Activated CD4-positive, CD25-positive, alpha-beta regulatory T cell treated with anti-CD3 and anti-CD28 coated beads, Interleukin-2, amount 50 U/mL, for 72 hours (primary cell): ENCODE data around the gene ACOT12.
"Not testable (repeated sequence)": the region's sequence is repeated elsewhere in the genome, so short reads cannot be mapped to it uniquely, and the experiment has no call there.

Experiments used
- DNase-seq: peaks from one replicate; pipeline ENCODE4 v3.0.0; 2021

The ACOT12 gene

DNA sequence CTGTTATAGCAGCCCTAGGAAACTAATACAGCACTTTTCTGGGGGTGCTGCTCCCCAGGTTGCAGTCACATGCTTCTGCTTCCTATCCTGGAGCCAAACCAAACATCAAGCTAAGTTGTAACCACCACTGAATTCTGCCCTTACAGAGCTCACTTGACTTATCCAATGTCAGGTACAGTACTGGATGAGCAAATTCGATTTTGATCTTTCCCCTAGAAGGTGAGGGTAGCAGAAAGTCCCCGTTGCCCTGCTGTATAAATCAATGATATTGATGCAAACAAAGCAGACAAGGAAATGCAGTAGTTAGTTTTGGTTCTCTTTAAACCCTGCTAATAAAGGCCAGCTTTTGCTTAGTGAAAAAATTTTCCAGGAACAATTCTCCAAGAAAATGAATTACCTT lies 56.1 kb downstream of the ACOT12 start:
- DNase-seq, result no peak

DNA sequence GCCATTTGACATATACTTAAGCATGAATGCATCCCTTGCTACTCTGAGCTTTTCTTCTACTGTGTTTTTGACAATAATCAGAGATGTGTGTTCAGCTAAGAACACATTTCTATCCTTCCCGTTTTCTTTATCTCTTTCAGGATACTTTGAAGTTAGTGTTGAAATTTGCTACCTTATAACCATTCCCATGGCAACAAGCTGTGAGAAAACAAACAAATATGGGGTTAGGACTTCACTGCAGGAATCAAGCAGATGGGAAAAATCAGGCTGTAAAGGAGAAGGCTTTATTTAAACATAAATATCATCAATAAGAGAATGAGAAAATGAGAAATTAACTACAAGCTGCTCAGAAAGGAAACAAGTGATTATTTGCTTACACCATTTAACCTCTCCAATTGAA lies 57.4 kb downstream of the ACOT12 start:
- DNase-seq, result no peak

DNA sequence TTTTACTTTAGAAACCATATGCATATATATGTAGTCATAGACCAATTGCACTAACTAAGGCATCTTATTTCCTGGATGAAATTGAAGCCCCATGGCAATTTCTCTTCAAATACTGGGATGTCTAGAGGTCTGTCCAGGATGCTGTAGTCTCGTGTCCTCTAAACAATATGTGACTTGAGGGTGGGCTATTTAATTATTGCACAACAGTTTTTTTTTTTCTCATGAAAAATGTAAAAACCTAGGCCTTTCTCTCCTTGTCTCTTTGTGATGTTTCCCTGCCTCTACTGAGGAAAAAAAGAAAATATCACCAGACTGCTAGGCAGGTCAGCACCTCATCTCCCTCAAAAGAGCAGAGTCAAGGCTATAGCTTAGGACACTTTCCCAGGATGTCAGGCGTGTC lies 58.0 kb downstream of the ACOT12 start:
- DNase-seq, result no peak

DNA sequence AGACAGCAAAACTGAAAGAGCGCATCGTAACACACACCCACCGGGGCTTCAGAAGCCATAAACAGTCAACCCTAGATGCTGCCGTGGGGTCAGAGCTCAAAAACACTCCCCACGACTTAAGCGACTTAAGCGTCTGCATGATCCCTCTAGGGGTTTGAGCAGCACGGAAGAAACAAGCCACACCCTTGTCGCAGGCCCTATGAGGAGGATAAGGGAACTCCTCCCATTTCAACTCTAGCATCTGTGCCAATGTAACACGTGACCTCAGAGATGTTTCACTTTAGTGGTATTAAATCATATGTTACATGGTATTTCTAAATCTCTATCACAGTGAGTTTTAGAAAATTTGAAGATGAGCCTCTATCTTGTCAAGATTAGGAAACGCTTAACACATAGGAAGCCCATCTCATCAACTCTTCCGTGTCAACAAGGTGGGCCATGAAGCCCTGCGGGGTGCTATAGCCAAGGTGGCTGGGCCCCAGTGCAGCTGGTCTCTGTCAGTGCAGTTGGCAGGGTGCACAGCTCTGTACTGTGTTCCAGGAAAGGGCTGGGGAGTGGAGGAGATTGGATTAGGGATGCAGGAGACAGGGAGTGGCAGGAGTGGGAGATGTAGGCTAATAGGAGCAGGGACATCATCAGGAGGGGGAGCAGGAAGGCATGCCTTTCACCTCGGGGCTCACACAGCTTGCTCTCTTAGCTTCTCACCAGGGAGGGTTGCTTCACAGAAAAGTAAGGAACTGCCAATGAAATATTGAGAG lies 59.5 kb downstream of the ACOT12 start:
- no peak for DNase-seq

DNA sequence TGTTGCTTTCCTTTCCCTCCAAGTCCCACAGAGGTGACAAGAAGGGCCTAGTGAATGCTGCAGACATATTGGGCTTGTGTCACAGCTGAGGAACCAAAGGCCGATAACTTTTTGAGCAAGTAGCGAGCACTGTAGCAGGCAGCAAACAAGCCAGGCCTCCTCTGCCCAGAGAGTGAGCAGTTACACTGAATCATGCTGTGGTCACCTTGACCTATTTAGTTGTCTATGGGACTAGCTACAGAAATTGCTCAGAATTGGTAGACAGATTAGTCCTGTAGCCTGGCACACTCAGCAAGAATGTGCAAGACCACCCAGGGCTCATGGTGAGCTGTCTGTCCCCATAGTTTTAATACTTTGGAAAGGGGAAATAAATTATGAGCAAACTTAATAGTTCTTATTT lies 67.4 kb downstream of the ACOT12 start:
- DNase-seq, result no peak

DNA sequence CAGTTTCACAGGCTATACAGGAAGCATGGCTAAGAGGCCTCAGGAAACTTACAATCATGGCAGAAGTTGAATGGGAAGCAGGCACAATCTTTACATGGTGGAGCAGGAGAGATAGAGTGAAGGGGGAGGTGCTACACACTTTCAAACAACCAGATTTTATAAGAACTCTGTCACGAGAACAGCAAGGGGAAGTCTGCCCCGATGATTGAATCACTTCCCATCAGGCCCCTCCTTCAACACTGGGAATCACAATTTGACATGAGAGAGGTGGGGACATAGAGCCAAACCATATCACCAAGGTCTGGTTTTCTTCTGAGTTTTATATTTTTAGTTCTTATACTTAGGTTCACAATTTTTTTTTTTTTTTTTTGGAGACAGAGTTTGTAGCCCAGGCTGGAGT lies 76.4 kb downstream of the ACOT12 start:
- no peak for DNase-seq

DNA sequence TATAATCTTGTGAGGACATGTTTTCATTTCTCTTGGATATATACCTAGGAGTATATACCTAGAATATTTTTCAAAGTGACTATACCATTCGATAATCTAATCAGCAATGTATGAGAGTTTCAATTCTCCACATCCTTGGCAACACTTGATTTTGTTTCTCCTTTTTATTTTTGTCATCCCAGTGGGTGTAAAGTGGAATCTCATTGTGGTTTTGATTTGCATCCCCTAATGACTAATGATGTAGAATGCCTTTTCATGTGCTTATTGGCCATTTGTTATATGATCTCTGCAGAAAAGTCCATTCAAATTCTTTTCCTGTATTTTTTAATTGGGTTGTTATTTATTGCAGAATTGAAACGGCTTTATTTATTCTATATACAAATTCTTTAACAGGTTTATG lies 77.4 kb downstream of the ACOT12 start:
- DNase-seq, result no peak

DNA sequence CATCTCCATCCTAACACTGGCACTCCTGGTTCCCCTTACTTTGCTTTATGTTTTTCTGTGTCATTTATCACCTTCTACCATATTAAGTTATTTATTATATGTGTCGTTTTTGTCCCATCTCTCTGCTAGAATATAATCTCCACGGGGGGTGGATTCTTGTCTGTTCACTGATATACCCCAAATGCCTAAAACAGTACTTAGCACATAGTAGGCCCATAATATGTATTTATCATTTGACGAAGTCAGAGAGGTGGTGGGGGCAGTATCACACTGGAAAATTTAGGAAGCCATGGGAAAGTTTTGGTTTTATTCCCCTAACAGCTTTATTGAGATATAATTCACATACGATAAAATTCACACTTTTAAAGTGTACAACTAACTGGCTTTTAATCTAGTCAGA lies 78.1 kb downstream of the ACOT12 start:
- no peak for DNase-seq

DNA sequence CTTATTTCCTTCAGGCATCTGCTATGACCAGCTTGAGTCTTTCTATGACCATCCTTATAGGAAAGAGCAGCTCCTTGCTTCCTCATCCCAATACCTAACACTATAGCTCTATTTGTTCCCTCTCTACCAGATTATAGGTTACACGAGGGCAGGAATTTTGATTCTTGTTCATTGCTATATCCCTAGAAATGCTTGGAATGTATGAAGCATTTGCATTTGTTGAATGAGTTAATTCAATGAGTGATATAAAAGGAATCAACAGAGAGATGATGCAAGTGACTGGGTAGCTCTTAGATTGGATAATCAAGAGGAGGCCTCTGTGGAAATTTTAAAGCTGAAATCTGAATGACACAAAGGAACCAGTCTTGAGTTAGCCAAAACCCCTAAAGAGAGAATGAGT lies 78.6 kb downstream of the ACOT12 start:
- DNase-seq, result no peak

DNA sequence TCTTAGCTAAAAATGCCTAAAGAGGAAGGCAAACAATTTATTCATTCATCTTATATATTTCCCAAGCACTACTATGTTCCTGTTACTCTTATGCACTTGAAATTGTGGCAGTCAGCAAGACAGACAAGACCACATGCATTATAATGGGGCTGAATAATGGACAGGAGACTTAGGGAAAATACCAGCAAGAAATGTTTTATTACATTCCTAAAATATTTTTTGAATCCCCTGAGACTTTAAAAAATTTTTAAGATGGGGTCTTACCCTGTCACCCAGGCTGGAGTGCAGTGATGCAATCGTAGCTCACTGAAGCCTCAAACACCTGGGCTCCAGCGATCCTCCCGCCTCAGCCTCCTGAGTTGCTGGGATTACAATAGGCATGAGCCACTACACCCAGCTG lies 79.4 kb downstream of the ACOT12 start:
- DNase-seq, result no peak

DNA sequence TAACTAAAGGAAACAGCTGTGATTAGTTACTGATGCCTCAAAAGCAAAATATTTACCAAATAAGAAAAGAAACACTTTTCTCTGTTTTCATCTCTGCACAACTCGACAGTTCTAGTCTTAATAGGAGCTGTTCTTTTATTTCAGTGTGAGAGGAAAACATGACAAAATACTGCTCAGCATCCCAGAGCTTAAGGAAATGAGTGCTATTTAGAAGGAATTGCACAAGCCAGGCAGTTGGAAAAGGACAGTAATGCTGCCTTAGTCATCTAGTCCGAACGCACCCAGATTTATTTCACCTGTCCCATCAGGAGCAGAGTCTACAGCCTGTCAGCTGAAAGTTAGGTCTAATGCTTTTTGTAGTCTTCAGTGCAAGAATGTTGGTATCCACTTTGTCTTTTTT lies 80.2 kb downstream of the ACOT12 start:
- no peak for DNase-seq

DNA sequence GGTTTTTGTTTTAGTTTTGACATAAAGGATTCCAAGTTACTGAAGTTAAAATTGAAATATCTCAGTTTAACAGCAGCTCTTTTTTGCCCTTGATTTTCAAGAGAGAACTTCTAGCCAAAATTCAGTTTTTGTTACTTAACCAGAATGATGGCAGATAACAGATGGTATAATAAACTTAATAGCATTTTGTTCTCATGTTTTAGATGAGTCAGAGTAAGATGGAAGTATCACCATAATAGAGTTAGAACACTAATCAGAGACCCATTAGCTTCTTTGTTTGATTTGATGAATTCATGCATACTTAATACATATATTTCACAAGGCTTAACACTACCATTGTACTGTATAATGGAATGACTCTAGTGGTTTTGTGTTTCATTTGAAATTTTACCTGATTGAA lies 80.7 kb downstream of the ACOT12 start:
- no peak for DNase-seq

DNA sequence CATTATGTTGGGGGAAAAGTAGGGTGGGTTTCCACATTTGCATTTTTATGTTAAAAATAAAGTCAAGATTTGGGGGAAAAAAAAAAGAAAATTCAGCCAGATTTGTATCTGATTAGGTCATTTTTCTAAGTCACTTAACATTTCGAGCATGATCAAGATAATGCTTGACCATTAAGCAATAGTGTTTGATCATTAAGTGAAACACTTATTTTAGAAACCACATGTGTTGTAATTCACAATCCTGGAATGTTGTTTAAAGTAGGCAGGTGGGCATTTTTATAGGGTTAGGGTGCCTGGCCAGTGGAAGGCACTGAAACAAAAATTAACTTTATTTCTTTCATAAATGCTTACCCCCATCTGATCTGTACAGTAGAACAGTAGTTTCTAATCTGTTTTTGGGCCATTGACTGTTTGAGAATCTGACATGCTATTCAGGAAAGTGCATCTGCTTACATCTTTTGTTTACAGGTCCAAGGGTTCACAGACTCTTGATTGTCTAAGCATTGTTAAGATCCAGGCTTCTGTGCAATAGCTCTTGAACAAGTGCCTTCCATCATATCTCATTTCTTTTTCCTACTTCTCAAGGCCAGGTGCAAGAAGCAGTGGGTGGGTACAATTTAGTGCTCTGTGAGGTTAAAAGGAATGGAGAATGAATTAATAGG lies 83.4 kb downstream of the ACOT12 start:
- no peak for DNase-seq

DNA sequence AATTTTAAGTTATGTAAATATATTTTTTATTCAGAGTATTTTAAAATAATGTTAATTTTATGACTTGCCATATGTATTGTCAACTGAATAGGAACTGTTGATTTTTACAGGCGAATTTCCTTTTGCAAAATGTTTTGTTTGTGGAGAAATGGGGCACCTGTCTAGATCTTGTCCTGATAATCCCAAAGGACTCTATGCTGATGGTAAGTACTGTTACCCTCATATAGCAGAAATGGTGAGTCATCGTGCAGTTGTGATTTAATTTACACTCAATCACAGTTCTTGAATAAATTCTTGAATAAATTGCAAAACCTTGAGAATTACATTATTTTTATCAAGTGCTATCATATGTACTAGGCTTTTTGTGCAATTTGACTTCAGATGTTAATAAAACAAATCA lies 85.1 kb downstream of the ACOT12 start:
- DNase-seq, result no peak

DNA sequence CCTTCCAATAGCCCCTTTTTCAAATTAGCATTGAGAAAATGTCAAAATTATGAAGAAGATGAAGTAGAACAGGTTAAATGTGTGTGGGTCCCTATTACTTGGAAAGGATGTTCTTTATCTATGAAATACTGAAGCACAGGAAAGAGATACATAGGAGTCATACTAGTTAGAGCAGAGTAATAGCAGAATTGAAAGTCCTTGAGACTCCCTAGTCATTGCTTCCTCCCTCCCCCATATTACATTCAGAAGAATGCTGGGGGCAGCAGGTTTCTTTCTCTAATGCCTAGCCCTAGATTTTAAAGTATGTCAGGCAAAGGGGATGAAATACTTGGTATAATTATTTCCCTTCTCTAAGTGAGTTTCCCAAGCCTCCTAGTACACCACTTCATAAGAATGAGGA lies 88.1 kb downstream of the ACOT12 start:
- no peak for DNase-seq

DNA sequence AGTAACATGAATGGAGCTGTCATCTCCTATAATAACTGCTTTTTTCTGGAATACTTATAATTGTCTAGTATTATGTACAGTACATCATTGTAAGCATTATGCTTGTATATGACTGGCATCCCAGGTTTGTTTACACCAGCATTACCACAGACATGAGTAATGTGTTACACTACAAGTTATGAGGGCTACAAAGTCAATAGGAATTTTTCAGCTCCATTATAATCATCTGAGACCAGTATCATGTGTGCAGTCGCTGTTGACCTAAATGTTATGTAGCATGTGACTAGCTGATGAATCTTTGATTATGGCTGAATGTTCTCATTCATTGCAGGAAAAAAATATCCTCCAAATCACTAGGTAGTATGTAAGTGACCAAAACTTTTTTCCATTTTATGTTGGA lies 90.4 kb downstream of the ACOT12 start:
- no peak for DNase-seq

DNA sequence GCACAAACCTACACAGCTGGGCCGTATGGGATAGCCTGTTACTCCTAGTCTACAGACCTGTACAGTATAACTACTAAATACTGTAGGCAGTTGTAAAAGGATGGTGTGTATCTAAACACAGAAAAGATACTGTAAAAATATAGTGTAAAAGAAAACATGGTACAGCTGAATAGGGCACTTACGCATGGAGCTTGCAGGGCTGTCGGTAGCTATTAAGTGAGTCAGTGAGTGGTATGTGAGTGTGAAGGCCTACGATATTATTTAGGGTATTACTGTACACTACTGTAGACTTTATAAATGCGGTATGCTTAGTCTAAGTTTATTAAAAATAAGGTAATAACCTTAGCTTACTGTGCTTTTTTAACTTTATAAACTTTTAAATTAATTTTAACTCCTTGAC lies 91.3 kb downstream of the ACOT12 start:
- no peak for DNase-seq

DNA sequence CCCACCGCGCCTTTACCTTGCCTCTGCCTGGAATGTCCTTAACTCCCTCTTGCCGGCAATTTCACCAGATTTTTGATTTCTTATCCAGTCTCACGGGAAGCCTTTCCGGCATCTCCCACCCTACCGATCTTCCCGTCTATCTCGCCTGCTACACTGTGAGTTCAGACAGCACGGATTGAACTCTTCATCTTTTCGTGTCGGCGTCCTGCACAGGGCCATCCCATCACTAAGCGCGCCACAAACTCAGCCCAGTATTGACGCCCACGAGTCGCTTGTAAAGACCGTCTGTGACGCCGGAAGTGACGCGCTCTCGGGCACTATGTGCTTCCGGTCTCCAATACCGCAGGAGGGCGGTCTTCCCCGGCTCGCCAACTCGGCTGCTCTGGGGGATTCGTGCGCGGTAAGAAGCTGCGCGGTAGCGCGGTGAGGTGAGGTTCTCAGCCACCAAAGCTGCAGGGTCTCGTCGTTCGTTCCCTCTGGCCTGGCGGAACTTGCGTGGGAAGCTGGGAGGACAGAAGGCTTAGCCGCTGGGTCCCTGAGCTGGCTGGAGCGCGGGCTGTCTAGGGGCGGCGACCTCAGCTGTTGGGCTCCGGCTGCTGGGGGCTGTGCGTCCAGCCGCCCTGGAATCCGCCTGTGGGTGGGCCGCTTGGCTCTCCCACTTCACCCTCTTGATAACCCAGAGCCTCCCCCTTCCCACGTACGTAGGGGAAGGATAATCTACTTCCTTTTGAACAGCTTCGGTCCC lies 92.5 kb downstream of the ACOT12 start, which contains the start of gene ZCCHC9:
TSS of gene ZCCHC9 (plus strand) at position 317 of the 745 bp plus-strand sequence. CDS start 3,171 bp downstream, outside the sequence.
- DNase-seq, result peak; percentile 89

DNA sequence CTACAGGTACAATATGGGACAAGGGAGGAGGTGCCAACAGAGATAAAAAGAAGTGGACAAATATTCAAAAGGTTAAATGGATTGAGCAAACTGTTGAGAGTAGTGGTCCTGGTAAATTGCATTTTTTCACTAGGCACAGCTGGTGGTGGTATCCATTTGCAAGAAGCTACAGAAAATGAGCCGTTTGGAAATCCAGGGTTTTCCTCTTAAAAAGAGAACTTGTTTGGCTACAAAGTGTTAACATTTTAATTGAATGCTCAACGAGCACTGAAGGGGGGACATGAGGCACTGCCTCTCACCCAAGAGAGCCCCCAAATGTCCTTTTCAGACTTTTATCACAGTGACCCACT lies 93.0 kb downstream of the ACOT12 start:
- DNase-seq, result no peak

DNA sequence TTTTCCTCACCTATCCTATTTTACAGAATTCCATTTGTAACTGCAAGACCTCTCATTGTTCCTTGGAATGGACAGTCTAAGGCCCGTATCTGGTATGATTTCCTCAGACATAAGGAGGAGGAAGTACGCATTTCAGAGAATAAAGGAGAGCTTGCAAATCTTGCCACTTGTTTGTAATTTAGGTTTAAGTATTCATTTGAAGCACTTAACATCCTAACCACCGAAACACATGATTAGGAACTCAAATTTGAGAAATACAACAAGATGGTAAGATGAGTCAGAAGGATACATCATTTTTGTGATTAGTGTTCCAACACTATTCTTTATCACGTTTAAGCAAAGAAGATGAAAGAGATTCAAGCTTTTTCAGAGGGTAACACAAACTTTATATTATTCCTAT lies 96.4 kb downstream of the ACOT12 start:
- DNase-seq, result no peak

DNA sequence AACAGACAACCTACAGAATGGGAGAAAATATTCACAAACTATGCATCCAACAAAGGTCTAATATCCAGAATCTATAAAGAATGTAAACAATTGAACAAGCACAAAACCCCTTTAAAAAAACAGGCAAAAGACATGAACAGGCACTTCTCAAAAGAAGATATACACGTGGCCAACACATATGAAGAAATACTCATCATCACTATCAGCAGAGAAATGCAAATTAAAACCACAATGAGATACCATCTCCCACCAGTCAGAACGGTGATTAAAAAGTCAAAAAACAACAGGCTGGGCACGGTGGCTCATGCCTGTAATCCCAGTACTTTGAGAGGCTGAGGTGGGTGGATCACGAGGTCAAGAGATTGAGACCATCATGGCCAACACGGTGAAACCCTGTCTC lies 99.9 kb downstream of the ACOT12 start:
- not testable (repeated sequence) for DNase-seq

DNA sequence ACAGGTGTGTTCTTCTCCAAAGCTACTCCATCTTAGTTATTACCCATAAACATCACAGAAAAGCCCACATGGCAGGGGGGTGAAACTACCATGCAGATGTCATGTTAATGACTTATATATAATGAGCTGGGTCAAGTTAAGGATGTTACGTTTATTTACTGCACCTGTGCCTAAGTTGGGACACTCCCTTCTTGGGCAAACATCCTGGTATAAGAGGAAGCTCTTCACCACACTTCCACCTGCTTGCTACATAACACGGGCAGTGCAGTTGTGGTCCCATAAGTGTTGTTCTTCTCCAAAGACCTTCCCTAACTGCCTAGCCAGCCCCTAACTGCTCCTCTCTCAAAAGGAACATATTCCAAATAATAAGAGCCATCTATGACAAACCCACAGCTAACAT lies 101.8 kb downstream of the ACOT12 start:
- no peak for DNase-seq

DNA sequence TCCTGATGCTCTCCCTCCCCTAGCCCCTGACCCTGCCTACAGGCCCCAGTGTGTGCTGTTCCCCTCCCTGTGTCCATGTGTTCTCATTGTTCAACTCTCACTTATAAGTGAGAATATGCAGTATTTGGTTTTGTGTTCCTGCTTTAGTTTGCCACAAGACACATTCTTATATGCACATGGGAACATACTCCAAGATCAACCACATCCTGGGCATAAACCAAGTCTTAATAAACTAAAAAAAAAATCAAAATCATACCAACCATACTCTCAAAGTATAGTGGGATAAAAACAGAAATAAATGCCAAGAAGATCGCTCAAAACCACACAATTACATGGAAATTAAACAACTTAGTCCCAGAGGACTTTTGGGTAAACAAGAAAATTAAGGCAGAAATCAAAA lies 103.8 kb downstream of the ACOT12 start:
- DNase-seq, result no peak

DNA sequence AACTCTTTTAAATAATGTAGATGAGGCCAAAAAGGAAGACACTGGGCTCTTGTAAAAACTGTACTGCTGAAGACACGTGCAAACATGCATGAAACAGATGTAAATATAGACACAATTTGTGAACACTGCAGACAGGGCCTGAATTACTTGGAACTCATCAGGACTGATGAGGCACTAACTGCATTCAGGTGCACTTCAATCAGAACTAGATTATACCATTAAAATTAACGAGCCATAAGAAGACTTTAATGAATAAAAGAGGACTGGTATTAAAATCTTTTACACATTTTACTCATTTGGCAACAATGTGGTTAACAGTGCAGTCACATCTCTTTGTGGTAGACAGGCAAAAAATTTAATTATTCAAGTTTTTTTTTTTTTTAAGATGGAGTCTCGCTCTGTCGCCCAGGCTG lies 105.9 kb downstream of the ACOT12 start:
- no peak for DNase-seq
